Subcutaneous adipose tissue (tissue), 4 donors: ENCODE results near the gene DTX4. TPM values are rescaled to one million over a fixed set of nuclear protein-coding genes. Genes with fewer than 3 reads are reported as not detected.

ENCODE experiments used
- CTCF ChIP-seq: fragments of 450-650 bp; IDR thresholded peaks from one replicate; pipeline ENCODE4 v1.5.1; 2016; ENCODE audit warnings: low read depth, mild to moderate bottlenecking, control low read depth, antibody characterized with exemption, moderate library complexity
- total RNA-seq, 4 donors: library from RNA; depleted of rRNA; stranded (reverse); fragments of >200 nt; gene quantifications; one replicate each; pipeline ENCODE4 v1.1.0, GENCODE V29; 2016

Gene DTX4
- total RNA-seq, 4 donors from 2014 or later = 7.9 to 30.6 (median 21.1) TPM

- no peak for TF ChIP-seq CTCF
Observed at GRCh38 chr11:59212744-59213631, 41.1 kb downstream of the DTX4 start, which contains the start of gene MPEG1. Gene MPEG1, minus strand, starts transcription at chr11:59212927. Its CDS starts 62 bp downstream, at chr11:59212865.

- TF ChIP-seq CTCF = no peak
Observed at GRCh38 chr11:59214141-59214893, 42.4 kb downstream of the DTX4 start.

- no peak for TF ChIP-seq CTCF
Observed at GRCh38 chr11:59216641-59217564, 45.0 kb downstream of the DTX4 start.

DNA sequence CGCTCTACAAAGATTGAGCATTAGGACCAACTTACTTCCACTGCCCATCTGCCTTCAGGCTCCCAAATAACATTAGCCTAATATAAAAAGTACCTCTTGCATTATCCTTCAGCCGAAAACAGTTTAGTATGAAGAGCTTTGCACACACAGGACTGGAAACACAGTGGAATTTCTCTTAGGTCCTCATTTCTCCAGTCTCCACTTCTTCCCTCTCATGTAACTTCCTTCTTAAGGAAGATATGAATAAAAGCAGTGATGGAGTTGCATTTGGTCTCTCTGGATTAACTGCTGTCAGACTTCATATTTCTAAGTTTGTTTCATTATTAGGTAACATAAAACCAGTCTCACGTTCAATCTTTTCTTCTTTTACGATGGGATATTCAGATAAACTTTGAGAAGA lies 46.4 kb downstream of the DTX4 start:
- TF ChIP-seq CTCF = no peak

GRCh38 chr11:59218893-59219292 lies 47.0 kb downstream of the DTX4 start:
- no peak for TF ChIP-seq CTCF

DNA sequence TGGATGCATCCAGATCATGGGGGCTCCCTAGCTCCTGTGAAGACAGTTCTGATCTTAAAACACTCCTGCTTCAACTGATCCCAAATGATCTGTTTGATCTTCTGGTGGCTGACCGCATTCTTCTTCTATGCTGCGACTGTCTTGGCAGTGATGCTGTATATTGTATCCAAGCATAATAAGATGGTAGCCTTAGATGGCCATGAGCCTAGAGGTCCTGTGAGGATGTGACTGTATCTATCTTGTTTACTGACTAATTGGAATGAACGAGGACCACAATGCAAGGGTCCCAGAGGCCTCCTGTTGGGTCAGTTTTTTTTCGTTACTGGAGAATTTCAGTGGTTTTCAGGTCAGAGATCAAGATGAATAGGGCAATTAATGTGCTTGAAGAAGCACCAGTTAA lies 47.9 kb downstream of the DTX4 start:
- TF ChIP-seq CTCF = no peak
